WTC11 (cell line): ENCODE measurements around the gene TMEM114. TPM values are rescaled to one million over a fixed set of nuclear protein-coding genes. Genes with fewer than 3 reads are reported as not detected.

ENCODE experiments used
- ATAC-seq: fragments of 200-7000 bp; cut with Tn5 transposase; 2 replicates; pipeline ENCODE4 v1.10.0; 2021; ENCODE audit warnings: mild to moderate bottlenecking, moderate library complexity
- CTCF ChIA-PET: fragments of 300-600 bp; sonication (Branson Sonifier 250); formaldehyde crosslinking; loops from one replicate; lab custom pipeline; 2021; ENCODE audit warnings: antibody characterized with exemption; lab: Charles Lee
- POLR2A ChIA-PET: fragments of 350-600 bp; sonication (Branson Sonifier 250); formaldehyde crosslinking; loops from one replicate; lab custom pipeline; 2021; ENCODE audit warnings: antibody characterized with exemption; lab: Charles Lee
- DNase-seq: peaks from one replicate; pipeline ENCODE4 v3.0.0; 2021; ENCODE audit warnings: low spot score
- H3K27ac Mint-ChIP-seq: 2 replicates; pipeline ENCODE4 v1.8.0; 2021; ENCODE audit warnings: mixed read lengths
- H3K27me3 Mint-ChIP-seq: 2 replicates; pipeline ENCODE4 v1.8.0; 2021; ENCODE audit warnings: low read depth, mild to moderate bottlenecking, moderate library complexity, mixed read lengths
- H3K36me3 Mint-ChIP-seq: 2 replicates; pipeline ENCODE4 v1.8.0; 2021; ENCODE audit warnings: mixed read lengths
- H3K4me1 Mint-ChIP-seq: 2 replicates; pipeline ENCODE4 v1.8.0; 2022; ENCODE audit warnings: mixed read lengths
- H3K4me3 Mint-ChIP-seq: 2 replicates; pipeline ENCODE4 v1.8.0; 2021; ENCODE audit warnings: mild to moderate bottlenecking, moderate library complexity, mixed read lengths
- H3K9me3 Mint-ChIP-seq: 2 replicates; pipeline ENCODE4 v1.8.0; 2021; ENCODE audit warnings: mixed read lengths
- ATF1 ChIP-seq: sonication (generic); formaldehyde crosslinking; IDR thresholded peaks from 2 replicates; pipeline ENCODE4 v1.8.1; 2023; ENCODE audit warnings: mild to moderate bottlenecking, moderate library complexity, missing genetic modification reagents
- CREB1 ChIP-seq: sonication (generic); formaldehyde crosslinking; IDR thresholded peaks from 2 replicates; pipeline ENCODE4 v1.8.0; 2023; ENCODE audit warnings: mild to moderate bottlenecking, missing genetic modification reagents
- CREM ChIP-seq: sonication (generic); formaldehyde crosslinking; IDR thresholded peaks from 2 replicates; pipeline ENCODE4 v1.8.1; 2022; ENCODE audit warnings: mild to moderate bottlenecking, missing genetic modification reagents, moderate library complexity
- ELF4 ChIP-seq: sonication (generic); formaldehyde crosslinking; IDR thresholded peaks from 2 replicates; pipeline ENCODE4 v1.8.1; 2022; ENCODE audit warnings: low read depth, mild to moderate bottlenecking, moderate library complexity, missing genetic modification reagents
- EMX1 ChIP-seq: fragments of 250-450 bp; sonication (Bioruptor Pico); IDR thresholded peaks from 2 replicates; pipeline ENCODE4 v1.8.0; 2021; ENCODE audit warnings: mild to moderate bottlenecking
- FOXJ3 ChIP-seq: sonication (generic); formaldehyde crosslinking; IDR thresholded peaks from 2 replicates; pipeline ENCODE4 v1.9.0; 2021; ENCODE audit warnings: missing genetic modification reagents, mild to moderate bottlenecking, borderline replicate concordance
- FOXP1 ChIP-seq: sonication (generic); formaldehyde crosslinking; IDR thresholded peaks from 2 replicates; pipeline ENCODE4 v1.8.0; 2022; ENCODE audit warnings: missing genetic modification reagents, mild to moderate bottlenecking, moderate library complexity, borderline replicate concordance
- GRHL2 ChIP-seq: fragments of 250-450 bp; sonication (Bioruptor Pico); IDR thresholded peaks from 2 replicates; pipeline ENCODE4 v1.8.0; 2022; ENCODE audit warnings: mild to moderate bottlenecking, moderate library complexity; ENCODE audit not compliant: insufficient replicate concordance, severe bottlenecking
- IRF2 ChIP-seq: sonication (generic); formaldehyde crosslinking; IDR thresholded peaks from 2 replicates; pipeline ENCODE4 v1.8.0; 2022; ENCODE audit warnings: low read depth, missing genetic modification reagents, borderline replicate concordance
- JAZF1 ChIP-seq: fragments of 250-450 bp; sonication (Bioruptor Pico); IDR thresholded peaks from 2 replicates; pipeline ENCODE4 v1.9.0; 2021; ENCODE audit warnings: moderate library complexity, mild to moderate bottlenecking, inconsistent platforms
- MYBL2 ChIP-seq: sonication (generic); formaldehyde crosslinking; IDR thresholded peaks from 2 replicates; pipeline ENCODE4 v1.8.1; 2023; ENCODE audit warnings: mild to moderate bottlenecking, moderate library complexity, missing genetic modification reagents
- NFYB ChIP-seq: sonication (generic); formaldehyde crosslinking; conservative IDR thresholded peaks from 2 replicates; pipeline ENCODE4 v1.8.0; 2022; ENCODE audit warnings: low read depth, missing genetic modification reagents
- NR1H2 ChIP-seq: sonication (generic); formaldehyde crosslinking; IDR thresholded peaks from 2 replicates; pipeline ENCODE4 v1.9.0; 2021; ENCODE audit warnings: mild to moderate bottlenecking, moderate library complexity, missing genetic modification reagents
- RELA ChIP-seq: sonication (generic); formaldehyde crosslinking; IDR thresholded peaks from 2 replicates; pipeline ENCODE4 v1.8.1; 2022; ENCODE audit warnings: missing genetic modification reagents, mild to moderate bottlenecking, borderline replicate concordance
- RORB ChIP-seq: fragments of 250-450 bp; sonication (Bioruptor Pico); IDR thresholded peaks from 2 replicates; pipeline ENCODE4 v1.9.0; 2021; ENCODE audit warnings: mild to moderate bottlenecking
- SOX15 ChIP-seq: fragments of 250-450 bp; sonication (Bioruptor Pico); IDR thresholded peaks from 2 replicates; pipeline ENCODE4 v1.9.0; 2021; ENCODE audit warnings: mild to moderate bottlenecking
- TEAD4 ChIP-seq: sonication (generic); formaldehyde crosslinking; IDR thresholded peaks from 2 replicates; pipeline ENCODE4 v1.8.0; 2022; ENCODE audit warnings: mild to moderate bottlenecking, missing genetic modification reagents
- ZBTB21 ChIP-seq: sonication (generic); formaldehyde crosslinking; IDR thresholded peaks from 2 replicates; pipeline ENCODE4 v1.8.1; 2023; ENCODE audit warnings: mild to moderate bottlenecking, missing genetic modification reagents, borderline replicate concordance
- ZNF232 ChIP-seq: sonication (generic); formaldehyde crosslinking; IDR thresholded peaks from 2 replicates; pipeline ENCODE4 v1.8.0; 2022; ENCODE audit warnings: mild to moderate bottlenecking, missing genetic modification reagents
- ZNF317 ChIP-seq: sonication (generic); formaldehyde crosslinking; IDR thresholded peaks from 2 replicates; pipeline ENCODE4 v1.8.1; 2023; ENCODE audit warnings: low read depth, mild to moderate bottlenecking, moderate library complexity, missing genetic modification reagents, borderline replicate concordance
- total RNA-seq: library from RNA; stranded (reverse); gene quantifications from 3 replicates; pipeline ENCODE4 v1.2.3, GENCODE V29; 2021
- TF ChIP-seq, protein P1 (sequence below): sonication (generic); formaldehyde crosslinking; IDR thresholded peaks from 2 replicates; pipeline ENCODE4 v1.8.0; 2022; ENCODE audit warnings: missing genetic modification reagents
- TF ChIP-seq, protein P2 (sequence below): sonication (generic); formaldehyde crosslinking; IDR thresholded peaks from 2 replicates; pipeline ENCODE4 v1.8.1; 2022; ENCODE audit warnings: missing genetic modification reagents, borderline replicate concordance
- TF ChIP-seq, protein P3 (sequence below): sonication (generic); formaldehyde crosslinking; IDR thresholded peaks from 2 replicates; pipeline ENCODE4 v1.8.0; 2022; ENCODE audit warnings: mild to moderate bottlenecking, missing genetic modification reagents
- TF ChIP-seq, protein P4 (sequence below): sonication (generic); formaldehyde crosslinking; IDR thresholded peaks from 2 replicates; pipeline ENCODE4 v1.8.0; 2022; ENCODE audit warnings: mild to moderate bottlenecking, missing genetic modification reagents
- TF ChIP-seq, protein P5 (sequence below): sonication (generic); formaldehyde crosslinking; IDR thresholded peaks from 2 replicates; pipeline ENCODE4 v1.8.0; 2022; ENCODE audit warnings: mild to moderate bottlenecking, missing genetic modification reagents
- TF ChIP-seq, protein P6 (sequence below): sonication (generic); formaldehyde crosslinking; IDR thresholded peaks from 2 replicates; pipeline ENCODE4 v1.8.0; 2023; ENCODE audit warnings: mild to moderate bottlenecking, missing genetic modification reagents
- TF ChIP-seq, protein P7 (sequence below): sonication (generic); formaldehyde crosslinking; IDR thresholded peaks from 2 replicates; pipeline ENCODE4 v1.8.1; 2023; ENCODE audit warnings: mild to moderate bottlenecking, missing genetic modification reagents, moderate library complexity

TMEM114 gene
- total RNA-seq, 1 experiment from 2014 or later = 0.37 TPM

DNA sequence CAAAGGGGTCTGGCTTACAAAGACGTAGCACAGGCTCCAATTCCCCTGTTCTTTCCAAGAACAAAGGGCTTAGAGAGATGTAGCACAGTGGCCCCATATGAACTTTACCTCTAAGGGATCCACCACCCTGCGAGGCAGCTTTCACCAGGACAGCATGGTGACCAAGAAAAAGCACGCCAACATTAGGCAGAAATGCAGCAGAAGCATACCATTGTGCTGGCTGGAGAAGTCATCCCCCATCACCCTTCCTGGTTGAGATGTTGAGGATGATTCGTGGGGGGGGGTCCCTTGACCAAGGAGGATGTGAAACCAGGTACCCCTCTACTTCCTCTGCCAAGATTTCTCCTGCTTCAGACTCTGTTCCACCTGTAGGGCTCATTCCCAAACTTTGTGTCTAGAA is 48.4 kb downstream of the TMEM114 start (continued):
- TF ChIP-seq, protein P1, sequence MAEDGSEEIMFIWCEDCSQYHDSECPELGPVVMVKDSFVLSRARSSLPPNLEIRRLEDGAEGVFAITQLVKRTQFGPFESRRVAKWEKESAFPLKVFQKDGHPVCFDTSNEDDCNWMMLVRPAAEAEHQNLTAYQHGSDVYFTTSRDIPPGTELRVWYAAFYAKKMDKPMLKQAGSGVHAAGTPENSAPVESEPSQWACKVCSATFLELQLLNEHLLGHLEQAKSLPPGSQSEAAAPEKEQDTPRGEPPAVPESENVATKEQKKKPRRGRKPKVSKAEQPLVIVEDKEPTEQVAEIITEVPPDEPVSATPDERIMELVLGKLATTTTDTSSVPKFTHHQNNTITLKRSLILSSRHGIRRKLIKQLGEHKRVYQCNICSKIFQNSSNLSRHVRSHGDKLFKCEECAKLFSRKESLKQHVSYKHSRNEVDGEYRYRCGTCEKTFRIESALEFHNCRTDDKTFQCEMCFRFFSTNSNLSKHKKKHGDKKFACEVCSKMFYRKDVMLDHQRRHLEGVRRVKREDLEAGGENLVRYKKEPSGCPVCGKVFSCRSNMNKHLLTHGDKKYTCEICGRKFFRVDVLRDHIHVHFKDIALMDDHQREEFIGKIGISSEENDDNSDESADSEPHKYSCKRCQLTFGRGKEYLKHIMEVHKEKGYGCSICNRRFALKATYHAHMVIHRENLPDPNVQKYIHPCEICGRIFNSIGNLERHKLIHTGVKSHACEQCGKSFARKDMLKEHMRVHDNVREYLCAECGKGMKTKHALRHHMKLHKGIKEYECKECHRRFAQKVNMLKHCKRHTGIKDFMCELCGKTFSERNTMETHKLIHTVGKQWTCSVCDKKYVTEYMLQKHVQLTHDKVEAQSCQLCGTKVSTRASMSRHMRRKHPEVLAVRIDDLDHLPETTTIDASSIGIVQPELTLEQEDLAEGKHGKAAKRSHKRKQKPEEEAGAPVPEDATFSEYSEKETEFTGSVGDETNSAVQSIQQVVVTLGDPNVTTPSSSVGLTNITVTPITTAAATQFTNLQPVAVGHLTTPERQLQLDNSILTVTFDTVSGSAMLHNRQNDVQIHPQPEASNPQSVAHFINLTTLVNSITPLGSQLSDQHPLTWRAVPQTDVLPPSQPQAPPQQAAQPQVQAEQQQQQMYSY (CRISPR knock-in tag) = no peak
- TF ChIP-seq NR1H2 (CRISPR knock-in tag) (no peak), ZNF232 (CRISPR knock-in tag) (no peak), SOX15 (CRISPR knock-in tag) (no peak), ATF1 (CRISPR knock-in tag) (no peak), FOXJ3 (CRISPR knock-in tag) (no peak), MYBL2 (CRISPR knock-in tag) (no peak)
- TF ChIP-seq, protein P2, sequence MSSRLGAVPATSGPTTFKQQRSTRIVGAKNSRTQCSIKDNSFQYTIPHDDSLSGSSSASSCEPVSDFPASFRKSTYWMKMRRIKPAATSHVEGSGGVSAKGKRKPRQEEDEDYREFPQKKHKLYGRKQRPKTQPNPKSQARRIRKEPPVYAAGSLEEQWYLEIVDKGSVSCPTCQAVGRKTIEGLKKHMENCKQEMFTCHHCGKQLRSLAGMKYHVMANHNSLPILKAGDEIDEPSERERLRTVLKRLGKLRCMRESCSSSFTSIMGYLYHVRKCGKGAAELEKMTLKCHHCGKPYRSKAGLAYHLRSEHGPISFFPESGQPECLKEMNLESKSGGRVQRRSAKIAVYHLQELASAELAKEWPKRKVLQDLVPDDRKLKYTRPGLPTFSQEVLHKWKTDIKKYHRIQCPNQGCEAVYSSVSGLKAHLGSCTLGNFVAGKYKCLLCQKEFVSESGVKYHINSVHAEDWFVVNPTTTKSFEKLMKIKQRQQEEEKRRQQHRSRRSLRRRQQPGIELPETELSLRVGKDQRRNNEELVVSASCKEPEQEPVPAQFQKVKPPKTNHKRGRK (CRISPR knock-in tag) = no peak

DNA sequence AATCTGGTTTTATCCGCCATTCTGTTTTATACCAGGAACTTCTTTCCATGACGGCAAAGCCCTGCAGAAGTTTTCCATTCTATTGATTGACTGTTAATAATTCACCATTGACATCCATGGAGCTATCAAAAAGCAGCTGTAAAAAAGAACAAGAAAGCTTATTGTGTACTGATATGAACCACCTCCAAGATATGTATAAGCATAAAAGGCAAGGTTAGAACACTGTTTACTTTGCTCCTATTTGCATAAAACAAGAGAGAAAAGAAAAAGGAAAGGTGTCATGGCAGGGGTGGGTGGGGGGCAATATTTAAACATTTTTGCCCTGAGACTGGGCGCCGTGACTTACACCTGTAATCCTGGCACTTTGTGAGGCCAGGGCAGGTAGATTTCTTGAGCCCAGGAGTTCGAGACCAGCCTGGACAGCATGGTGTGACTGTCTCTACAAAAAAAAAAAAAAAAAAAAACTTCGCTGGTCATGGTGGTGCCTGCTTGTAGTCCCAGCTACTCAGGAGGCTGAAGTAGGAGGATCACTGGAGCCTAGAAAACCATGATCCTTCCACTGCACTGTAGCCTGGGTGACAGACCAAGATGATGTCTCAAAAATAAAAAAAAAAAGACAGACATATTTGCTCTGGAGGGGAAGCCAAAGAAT is 52.5 kb downstream of the TMEM114 start:
- peaks cover 55% of the 10 kb centered on the region for H3K36me3 Mint-ChIP-seq
- peaks cover 15% of the 10 kb centered on the region for H3K27me3 Mint-ChIP-seq
- no peak for ATAC-seq
- DNase-seq = no peak
- H3K27ac Mint-ChIP-seq = no peak overlapping the region
- ChIA-PET POLR2A (no interaction called here), CTCF (no interaction called here)
- H3K4me1 Mint-ChIP-seq = no peaks in the 10 kb centered on the region
- H3K9me3 Mint-ChIP-seq = peaks cover 82% of the 10 kb centered on the region
- H3K4me3 Mint-ChIP-seq = no peak overlapping the region
- no peak for TF ChIP-seq JAZF1 (CRISPR knock-in tag)
- no peak for TF ChIP-seq CREB1
- no peak for TF ChIP-seq RELA (CRISPR knock-in tag)
- TF ChIP-seq ZBTB21 (CRISPR knock-in tag) = no peak
- TF ChIP-seq TEAD4 = no peak
- TF ChIP-seq, protein P3, sequence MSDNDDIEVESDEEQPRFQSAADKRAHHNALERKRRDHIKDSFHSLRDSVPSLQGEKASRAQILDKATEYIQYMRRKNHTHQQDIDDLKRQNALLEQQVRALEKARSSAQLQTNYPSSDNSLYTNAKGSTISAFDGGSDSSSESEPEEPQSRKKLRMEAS (CRISPR knock-in tag) = no peak
- no peak for TF ChIP-seq GRHL2 (CRISPR knock-in tag)
- TF ChIP-seq, protein P4, sequence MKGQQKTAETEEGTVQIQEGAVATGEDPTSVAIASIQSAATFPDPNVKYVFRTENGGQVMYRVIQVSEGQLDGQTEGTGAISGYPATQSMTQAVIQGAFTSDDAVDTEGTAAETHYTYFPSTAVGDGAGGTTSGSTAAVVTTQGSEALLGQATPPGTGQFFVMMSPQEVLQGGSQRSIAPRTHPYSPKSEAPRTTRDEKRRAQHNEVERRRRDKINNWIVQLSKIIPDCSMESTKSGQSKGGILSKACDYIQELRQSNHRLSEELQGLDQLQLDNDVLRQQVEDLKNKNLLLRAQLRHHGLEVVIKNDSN = no peak
- no peak for TF ChIP-seq FOXP1 (CRISPR knock-in tag)
- TF ChIP-seq EMX1 (CRISPR knock-in tag) = no peak
- no peak for TF ChIP-seq CREM (CRISPR knock-in tag)
- TF ChIP-seq ELF4 (CRISPR knock-in tag) = no peak
- no peak for TF ChIP-seq RORB (CRISPR knock-in tag)
- TF ChIP-seq, protein P5, sequence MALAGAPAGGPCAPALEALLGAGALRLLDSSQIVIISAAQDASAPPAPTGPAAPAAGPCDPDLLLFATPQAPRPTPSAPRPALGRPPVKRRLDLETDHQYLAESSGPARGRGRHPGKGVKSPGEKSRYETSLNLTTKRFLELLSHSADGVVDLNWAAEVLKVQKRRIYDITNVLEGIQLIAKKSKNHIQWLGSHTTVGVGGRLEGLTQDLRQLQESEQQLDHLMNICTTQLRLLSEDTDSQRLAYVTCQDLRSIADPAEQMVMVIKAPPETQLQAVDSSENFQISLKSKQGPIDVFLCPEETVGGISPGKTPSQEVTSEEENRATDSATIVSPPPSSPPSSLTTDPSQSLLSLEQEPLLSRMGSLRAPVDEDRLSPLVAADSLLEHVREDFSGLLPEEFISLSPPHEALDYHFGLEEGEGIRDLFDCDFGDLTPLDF (CRISPR knock-in tag) = no peak
- no peak for TF ChIP-seq IRF2 (CRISPR knock-in tag)
- TF ChIP-seq ZNF317 (CRISPR knock-in tag) = no peak
- no peak for TF ChIP-seq NFYB (CRISPR knock-in tag)
- TF ChIP-seq, protein P6, sequence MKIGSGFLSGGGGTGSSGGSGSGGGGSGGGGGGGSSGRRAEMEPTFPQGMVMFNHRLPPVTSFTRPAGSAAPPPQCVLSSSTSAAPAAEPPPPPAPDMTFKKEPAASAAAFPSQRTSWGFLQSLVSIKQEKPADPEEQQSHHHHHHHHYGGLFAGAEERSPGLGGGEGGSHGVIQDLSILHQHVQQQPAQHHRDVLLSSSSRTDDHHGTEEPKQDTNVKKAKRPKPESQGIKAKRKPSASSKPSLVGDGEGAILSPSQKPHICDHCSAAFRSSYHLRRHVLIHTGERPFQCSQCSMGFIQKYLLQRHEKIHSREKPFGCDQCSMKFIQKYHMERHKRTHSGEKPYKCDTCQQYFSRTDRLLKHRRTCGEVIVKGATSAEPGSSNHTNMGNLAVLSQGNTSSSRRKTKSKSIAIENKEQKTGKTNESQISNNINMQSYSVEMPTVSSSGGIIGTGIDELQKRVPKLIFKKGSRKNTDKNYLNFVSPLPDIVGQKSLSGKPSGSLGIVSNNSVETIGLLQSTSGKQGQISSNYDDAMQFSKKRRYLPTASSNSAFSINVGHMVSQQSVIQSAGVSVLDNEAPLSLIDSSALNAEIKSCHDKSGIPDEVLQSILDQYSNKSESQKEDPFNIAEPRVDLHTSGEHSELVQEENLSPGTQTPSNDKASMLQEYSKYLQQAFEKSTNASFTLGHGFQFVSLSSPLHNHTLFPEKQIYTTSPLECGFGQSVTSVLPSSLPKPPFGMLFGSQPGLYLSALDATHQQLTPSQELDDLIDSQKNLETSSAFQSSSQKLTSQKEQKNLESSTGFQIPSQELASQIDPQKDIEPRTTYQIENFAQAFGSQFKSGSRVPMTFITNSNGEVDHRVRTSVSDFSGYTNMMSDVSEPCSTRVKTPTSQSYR (CRISPR knock-in tag) = no peak
- TF ChIP-seq, protein P7, sequence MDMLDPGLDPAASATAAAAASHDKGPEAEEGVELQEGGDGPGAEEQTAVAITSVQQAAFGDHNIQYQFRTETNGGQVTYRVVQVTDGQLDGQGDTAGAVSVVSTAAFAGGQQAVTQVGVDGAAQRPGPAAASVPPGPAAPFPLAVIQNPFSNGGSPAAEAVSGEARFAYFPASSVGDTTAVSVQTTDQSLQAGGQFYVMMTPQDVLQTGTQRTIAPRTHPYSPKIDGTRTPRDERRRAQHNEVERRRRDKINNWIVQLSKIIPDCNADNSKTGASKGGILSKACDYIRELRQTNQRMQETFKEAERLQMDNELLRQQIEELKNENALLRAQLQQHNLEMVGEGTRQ (CRISPR knock-in tag) = no peak
